Cerebellar nuclear complex (tissue), 1 donor: ENCODE data around the gene FHIP1A.

ENCODE experiments used
- DNase-seq, 2 experiments: peaks; one replicate each; lab custom pipeline; 2025; lab: John Stamatoyannopoulos, UW

The FHIP1A gene

GRCh38 chr4:151458148-151458547 lies 49.2 kb downstream of the FHIP1A start:
- DNase-seq: no peak
